ENCODE measurements around the gene HERPUD1.
A peak's percentile ranks its signal among the peaks of the same experiment; 100 is the strongest.
"Not testable (repeated sequence)": the region's sequence is repeated elsewhere in the genome, so short reads cannot be mapped to it uniquely, and the experiment has no call there.

Gene HERPUD1

DNA sequence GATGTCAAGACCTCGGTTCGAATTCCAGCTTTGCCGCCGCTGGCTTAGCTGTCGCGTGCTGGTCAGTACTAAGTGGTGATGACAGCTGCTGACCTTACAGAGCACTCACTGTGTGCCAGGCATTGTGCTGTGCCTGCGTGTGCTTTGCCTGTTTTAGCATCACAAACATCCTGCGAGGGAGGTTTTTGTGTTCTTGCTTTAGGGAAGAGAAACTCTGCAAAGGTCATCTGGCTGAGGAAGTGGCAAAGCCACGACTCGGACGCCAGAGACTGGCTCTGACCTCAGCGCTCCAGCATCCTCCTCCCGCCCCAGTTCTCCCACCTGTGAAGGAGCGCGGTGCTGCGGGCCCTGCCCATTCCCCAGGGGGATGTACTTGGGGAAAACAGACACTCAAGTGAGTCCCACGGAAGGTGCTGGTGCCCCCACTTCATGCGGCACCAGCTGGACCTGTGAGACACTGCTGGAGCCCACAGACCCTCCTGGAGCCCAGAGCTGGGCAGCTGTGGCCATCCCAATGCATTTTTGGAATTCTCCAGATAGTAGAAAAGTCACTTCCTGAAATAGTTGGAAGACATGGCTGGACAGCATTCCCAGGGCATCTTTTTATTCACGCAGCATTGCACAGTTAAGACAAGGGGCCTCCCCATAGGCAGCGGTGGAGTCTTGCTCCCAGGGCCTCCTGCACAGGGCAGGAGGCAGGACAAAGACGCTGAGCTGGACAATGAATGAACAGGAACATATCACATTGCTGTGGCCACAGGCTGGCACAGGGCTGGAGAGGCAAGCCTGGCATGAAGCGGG is 20.0 kb upstream of the HERPUD1 start:
- no peak for DNase-seq

DNA sequence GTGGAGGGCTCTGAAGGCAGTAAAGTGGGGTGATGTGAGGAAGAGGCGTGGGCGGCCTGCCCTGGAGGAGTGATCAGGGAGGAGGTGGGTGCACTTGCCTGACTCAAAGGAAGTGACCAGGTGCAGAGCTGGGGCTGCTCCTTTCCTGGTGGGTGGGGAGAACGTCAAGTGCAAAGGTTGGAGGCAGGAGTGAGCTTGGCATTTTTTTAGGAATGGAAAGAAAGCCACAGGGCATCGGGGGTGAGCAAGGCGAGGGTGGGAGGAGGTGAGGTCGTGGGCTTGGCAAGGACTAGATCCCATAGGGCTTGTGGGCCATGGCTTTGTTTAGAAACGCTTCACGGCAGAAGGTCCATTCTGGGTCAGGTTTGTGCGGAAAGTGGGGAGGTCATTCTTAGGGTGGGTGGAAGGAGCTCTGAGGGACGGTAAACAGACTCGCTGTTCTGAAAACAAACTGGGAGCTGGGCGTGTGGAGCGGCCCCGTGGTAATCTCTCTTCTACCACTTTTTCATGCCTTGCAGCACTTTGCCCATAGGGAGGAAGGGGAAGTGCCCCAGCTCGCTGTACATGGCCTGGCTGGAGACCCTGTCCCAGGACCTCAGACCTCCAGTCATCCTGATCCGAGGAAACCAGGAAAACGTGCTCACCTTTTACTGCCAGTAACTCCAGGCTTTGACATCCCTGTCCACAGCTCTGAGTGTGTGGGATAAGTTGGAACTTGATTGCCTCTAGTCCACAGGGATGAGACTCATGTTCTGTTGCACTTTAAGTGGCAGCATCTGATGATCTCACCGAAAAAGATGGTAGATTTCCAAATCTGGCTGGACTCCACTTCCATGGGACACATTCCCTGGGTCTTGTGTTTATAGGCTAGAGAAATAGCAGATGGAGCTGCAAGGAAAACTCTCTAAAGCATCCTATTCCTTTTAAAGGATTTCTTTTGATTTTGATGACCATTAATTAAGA is 18.9 kb upstream of the HERPUD1 start:
- no peak for DNase-seq

DNA sequence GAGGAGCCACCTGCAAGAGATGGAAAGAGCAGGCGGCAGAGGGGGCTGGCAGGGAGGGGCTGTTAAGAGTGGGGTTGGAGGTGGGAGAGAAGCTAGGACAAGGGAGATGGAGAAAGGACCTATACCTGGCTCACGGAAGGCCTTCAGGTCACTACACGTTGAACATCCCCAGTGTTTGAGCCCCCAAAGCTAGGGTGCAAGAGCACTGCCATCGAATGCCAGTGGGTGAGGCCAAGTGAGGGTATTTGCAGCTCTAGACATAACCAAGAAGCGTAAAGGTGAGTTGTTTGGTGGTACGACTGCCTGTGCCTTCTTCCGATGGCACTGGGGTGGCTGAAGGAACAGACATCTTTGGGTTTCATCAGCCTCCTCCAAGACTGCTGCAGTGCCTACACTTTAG is 17.0 kb upstream of the HERPUD1 start:
- no peak for DNase-seq

DNA sequence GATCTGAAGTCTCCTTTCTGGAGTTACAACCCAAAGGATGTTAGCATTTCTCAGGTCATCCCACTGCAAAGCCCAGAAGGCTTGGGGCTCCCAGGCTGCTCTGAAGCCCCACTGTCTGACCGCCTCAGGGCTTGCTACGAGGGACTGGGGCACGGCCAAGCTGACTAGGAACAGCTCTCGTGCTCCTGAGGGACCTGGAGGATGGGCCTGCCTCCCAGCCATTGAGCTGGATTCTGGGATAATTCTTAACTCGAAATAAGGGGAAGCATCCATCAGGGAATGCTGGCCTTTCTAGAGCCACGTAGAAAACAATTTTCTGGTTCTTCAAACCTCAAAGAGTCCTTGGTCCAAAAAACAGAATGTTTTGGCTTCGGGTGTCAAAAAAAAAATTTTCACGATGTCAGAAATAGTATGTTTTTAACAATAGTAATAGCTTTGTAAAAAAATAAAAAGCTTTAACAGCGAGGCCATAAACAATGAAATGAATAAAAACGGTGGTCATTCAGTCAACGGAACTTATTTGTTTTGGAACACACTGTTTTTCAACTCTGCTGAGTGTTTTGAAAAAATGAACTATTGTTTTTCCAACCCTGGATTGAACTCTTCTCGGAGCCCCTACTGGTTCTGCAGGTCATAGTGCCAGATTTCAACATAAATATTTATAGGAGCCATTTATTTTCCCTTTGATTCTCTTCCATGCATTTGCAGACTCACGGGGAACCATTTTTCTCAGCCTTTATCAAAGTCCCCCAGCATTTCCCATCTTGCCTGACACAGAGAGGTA is 16.4 kb upstream of the HERPUD1 start:
- DNase-seq = no peak

DNA sequence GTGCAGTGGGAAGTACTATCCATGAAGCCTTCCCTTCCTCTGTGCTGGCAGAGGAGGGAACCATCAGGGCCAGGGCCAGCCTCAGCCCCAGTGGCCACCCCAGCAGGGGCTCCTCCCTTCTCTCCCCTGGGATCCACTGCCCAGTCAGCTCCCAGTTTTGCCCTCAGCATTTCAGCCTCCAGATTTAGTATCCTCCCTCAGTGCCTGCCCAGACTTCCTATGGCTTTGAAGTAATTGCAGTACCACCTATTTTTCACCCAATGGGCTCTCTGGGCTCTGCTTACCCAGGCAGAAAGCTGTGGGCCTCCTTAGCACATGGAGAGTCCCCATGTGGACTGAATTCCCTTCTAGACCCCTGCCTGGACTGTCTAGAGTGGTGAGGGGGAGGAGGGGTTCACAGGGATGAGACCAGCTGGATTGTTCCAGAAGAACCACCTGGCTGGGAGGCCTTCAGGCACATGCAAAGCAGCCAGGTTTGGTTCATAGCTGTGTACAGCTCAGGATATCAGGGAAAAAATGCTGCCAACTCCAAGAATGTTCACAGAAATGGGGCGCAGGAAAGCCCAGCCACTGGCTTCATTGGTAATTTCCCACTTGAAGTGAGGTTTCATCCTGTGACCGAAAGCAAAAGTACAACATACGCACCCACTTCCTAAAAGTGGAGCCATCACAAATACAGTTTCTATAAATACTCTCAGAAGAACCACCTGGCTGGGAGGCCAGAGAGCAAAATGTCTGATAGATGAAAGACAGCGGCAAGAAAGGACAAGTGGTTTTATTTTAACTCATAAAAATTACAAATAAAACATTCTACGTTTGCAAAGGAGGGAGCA is 15.2 kb upstream of the HERPUD1 start:
- DNase-seq = peak in 1 of 2 experiments; percentile 16

GRCh38 chr16:56918467-56919012 is 13.4 kb upstream of the HERPUD1 start:
- DNase-seq = no peak

- no peak for DNase-seq
These were observed 12.7 kb upstream of the HERPUD1 start for GRCh38 chr16:56919099-56919800.

DNA sequence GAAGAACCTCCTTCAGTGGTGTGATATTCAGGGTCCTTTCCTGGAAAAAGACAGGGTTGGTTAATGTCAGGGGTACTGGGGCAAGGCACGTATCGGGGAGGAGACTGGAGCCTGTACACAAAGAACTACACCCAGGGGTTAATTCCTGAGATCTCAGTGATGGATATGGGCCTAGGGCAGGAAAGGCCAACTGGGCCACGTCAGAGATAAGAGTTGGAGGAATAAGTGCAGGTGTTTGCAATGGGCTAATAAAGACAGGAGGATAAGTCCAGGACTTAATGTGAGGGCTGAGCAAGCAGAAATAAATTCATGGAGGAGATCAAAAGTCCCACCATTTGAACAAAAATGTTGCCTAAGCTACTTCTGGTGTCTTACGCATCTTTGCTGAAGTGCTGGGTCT is 10.4 kb upstream of the HERPUD1 start:
- DNase-seq = no peak

GRCh38 chr16:56923481-56924091 is 8.4 kb upstream of the HERPUD1 start:
- no peak for DNase-seq

- no peak for DNase-seq
These were observed 4.5 kb upstream of the HERPUD1 start for GRCh38 chr16:56927471-56927870.

GRCh38 chr16:56929639-56930038 is 2.3 kb upstream of the HERPUD1 start:
- DNase-seq = no peak

- peak; percentile 8 to 40 for DNase-seq
These were observed 1.3 kb upstream of the HERPUD1 start for GRCh38 chr16:56930486-56931270.

GRCh38 chr16:56931271-56931891 is 561 bp upstream of the HERPUD1 start:
- DNase-seq = no peak

DNA sequence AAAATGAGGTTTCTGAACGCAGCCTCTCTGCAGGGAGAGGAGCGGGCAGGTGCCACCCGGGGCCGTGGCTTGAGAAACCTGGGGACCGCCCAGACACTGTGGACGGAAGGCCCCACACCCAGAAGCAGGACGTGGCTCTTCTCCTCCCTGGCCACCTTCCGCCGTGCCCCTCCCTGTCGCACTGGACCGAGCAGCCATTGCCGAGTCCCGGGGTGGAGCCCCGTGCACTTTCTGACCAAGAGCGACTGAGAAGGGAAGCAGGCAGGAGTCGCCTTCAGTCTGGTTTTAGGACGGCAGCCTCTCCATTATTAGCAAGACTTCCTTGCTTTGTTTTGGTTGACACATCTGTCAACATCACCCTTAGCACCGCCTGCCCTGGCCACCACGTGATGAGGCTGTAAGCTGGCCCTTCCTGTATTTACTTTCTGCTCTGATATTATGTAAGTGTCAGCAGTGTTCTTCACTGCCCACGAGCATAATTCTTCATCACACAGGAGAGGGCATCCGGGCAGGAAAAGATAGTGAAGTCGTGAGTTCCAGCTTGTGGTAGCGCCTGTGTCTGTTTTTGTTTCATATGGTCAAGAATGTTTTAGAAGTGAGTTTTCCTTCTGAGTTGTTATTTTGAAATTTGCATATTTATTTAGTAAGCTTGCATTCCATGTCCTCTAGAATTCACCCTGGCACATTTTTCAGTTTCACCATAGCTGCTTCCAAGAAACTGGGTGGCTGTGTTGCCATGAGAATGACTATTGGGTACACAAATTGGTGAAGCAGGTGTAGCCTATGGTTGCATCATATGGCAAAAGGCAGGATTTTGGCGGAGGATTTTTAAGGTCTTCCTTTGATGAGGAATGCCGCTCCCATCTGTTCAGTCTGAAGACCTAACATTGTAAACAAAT is 1.0 kb downstream of the HERPUD1 start:
- peak; percentile 2 to 57 for DNase-seq

DNA sequence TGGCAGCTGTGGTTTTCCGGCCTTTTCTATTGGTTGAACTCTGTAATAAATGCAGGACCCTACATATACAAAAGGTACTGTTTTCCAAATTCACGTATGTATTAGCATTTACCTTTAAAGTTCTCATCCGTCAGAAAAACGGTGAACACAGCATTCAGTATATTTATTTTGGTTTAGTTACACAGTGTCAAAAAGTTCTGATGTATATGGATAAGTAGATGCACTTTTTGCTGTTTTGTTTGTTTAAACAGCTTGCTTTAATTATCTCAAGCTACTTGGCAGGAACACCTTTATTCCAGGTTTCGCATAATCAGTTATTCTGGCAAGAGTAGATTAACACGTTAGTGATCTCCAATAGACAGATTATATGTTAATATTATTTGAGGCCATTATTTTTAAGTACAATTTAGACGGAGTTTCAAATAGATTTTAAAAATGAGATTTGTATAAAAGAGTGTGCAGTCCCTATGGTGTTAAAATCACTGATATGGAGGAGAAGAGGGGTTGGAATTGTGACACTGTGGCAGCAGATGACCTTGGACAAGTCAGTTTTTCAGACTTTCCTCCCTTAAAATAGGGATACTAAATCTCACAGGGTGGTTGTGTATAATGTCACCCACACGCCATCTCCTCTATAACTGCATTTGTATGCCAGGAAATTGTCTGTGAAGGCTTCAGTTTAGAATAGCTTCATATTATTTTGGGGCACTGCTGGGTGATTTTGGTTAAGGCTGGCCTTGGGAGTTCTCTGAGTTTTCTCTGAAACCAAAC is 2.1 kb downstream of the HERPUD1 start:
- DNase-seq = no peak

DNA sequence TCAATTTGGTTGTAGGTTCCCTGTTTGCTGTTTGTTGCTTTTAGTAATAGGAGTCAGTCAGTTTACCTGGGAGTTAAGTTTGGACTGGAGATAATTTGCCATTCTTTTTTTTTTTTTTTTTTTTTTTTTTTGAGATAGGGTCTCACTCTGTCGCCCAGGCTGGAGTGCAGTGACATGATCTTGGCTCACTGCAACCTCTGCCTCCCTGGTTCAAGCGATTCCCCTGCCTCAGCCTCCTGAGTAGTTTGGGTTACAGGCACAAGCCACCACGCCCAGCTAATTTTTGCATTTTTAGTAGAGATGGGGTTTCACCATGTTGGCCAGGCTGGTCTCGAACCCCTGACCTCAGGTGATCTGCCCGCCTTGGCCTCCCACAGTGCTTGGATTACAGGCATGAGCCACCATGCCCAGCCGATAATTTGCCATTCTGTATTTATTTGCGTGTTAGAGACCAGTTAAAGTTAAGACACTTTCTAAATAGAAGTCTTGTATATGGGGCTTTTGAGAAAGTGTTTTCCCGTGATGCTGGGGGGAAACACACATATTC is 2.7 kb downstream of the HERPUD1 start:
- not testable (repeated sequence) for DNase-seq

DNA sequence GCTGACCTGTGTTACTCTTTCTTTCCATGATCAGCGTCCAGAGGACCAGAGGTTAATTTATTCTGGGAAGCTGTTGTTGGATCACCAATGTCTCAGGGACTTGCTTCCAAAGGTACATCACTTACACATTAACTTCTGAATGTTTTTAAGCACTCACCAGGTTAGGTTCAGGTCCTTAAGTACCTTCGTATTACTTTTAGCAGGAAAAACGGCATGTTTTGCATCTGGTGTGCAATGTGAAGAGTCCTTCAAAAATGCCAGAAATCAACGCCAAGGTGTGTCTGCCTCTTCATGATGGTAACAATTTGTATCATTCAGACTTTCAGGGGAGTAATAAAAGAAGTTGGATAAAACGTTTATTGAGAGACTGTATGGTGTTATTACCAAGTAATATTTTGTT is 3.3 kb downstream of the HERPUD1 start:
- DNase-seq = no peak

Measured in NCI-H526 (cell line).